Neural cell (in vitro differentiated cells): ENCODE data around the gene ADAM10. TPM values are rescaled to one million over a fixed set of nuclear protein-coding genes. Genes with fewer than 3 reads are reported as not detected.

Source experiments
- H2AFZ ChIP-seq: fragments of 200-600, 300-800 bp; sonication (generic), shearing (Covaris generic); 2 replicates; pipeline ENCODE4 v1.6.0; 2014; ENCODE audit warnings: low read depth, mild to moderate bottlenecking, antibody characterized with exemption, low read length, moderate library complexity
- H3F3A ChIP-seq: fragments of 200-600 bp; shearing (Covaris generic); 2 replicates; pipeline ENCODE4 v1.6.1; 2016; ENCODE audit warnings: mild to moderate bottlenecking, moderate library complexity, mixed read lengths, antibody characterized with exemption, low read length; ENCODE audit not compliant: insufficient read depth, poor library complexity, severe bottlenecking
- H3K27ac ChIP-seq: fragments of 200-600, 300-800 bp; sonication (generic), shearing (Covaris generic); 2 replicates; pipeline ENCODE4 v1.5.1; 2014; ENCODE audit warnings: mild to moderate bottlenecking, low read length, moderate library complexity
- H3K27me3 ChIP-seq: fragments of 300-800, 200-600 bp; sonication (generic), shearing (Covaris generic); 2 replicates; pipeline ENCODE4 v1.6.0; 2014; ENCODE audit warnings: mild to moderate bottlenecking, low read depth, low read length, moderate library complexity; ENCODE audit not compliant: insufficient read depth
- H3K36me3 ChIP-seq: fragments of 300-800, 200-600 bp; sonication (generic), shearing (Covaris generic); 2 replicates; pipeline ENCODE4 v1.5.1; 2014; ENCODE audit warnings: mild to moderate bottlenecking, antibody characterized with exemption, low read length, moderate library complexity; ENCODE audit not compliant: insufficient read depth
- H3K4me2 ChIP-seq: fragments of 300-800, 200-600 bp; sonication (generic), shearing (Covaris generic); 2 replicates; pipeline ENCODE4 v1.6.0; 2014; ENCODE audit warnings: mild to moderate bottlenecking, low read length
- H3K4me3 ChIP-seq: fragments of 300-800, 200-600 bp; sonication (generic), shearing (Covaris generic); 2 replicates; pipeline ENCODE4 v1.5.1; 2014; ENCODE audit warnings: mild to moderate bottlenecking, low read length, moderate library complexity
- H3K79me2 ChIP-seq: fragments of 200-600 bp; shearing (Covaris generic); replicated peaks from 2 replicates; pipeline ENCODE4 v1.6.0; 2014; ENCODE audit warnings: mild to moderate bottlenecking, low read length, moderate library complexity; ENCODE audit not compliant: insufficient read depth
- H3K9ac ChIP-seq: fragments of 300-800, 200-600 bp; sonication (generic), shearing (Covaris generic); 2 replicates; pipeline ENCODE4 v1.6.1; 2016; ENCODE audit warnings: mild to moderate bottlenecking, low read length, mixed read lengths
- H3K9me2 ChIP-seq: fragments of 200-600 bp; shearing (Covaris generic); 2 replicates; pipeline ENCODE4 v1.6.1; 2016; ENCODE audit warnings: mild to moderate bottlenecking, low read length, mixed read lengths; ENCODE audit not compliant: insufficient read depth
- H3K9me3 ChIP-seq: fragments of 200-600, 300-800 bp; sonication (generic), shearing (Covaris generic); 2 replicates; pipeline ENCODE4 v1.6.1; 2016; ENCODE audit warnings: mild to moderate bottlenecking, mixed run types, low read length, moderate library complexity, mixed read lengths
- H4K20me1 ChIP-seq: fragments of 200-600 bp; shearing (Covaris generic); 2 replicates; pipeline ENCODE4 v1.6.1; 2016; ENCODE audit warnings: mild to moderate bottlenecking, mixed run types; ENCODE audit not compliant: insufficient read depth
- EP300 ChIP-seq: fragments of 450-650 bp; conservative IDR thresholded peaks from 2 replicates; pipeline ENCODE4 v1.6.1; 2014; ENCODE audit warnings: antibody characterized with exemption, mild to moderate bottlenecking, moderate library complexity; ENCODE audit not compliant: poor library complexity, severe bottlenecking
- EZH2 ChIP-seq: fragments of 200-600, 300-800 bp; shearing (Covaris generic), sonication (generic); IDR thresholded peaks from 2 replicates; pipeline ENCODE4 v1.6.1; 2014; ENCODE audit warnings: antibody characterized with exemption, low read length, borderline replicate concordance, mild to moderate bottlenecking; ENCODE audit not compliant: insufficient read depth, poor library complexity, severe bottlenecking
- MXI1 ChIP-seq: fragments of 450-650 bp; conservative IDR thresholded peaks from 2 replicates; pipeline ENCODE4 v1.6.1; 2014; ENCODE audit warnings: antibody characterized with exemption, mild to moderate bottlenecking; ENCODE audit not compliant: poor library complexity, severe bottlenecking
- POLR2AphosphoS5 ChIP-seq: IDR thresholded peaks from 2 replicates; pipeline ENCODE4 v1.6.1; 2012
- RAD21 ChIP-seq: fragments of 450-650 bp; conservative IDR thresholded peaks from 2 replicates; pipeline ENCODE4 v1.6.1; 2014; ENCODE audit warnings: antibody characterized with exemption, mild to moderate bottlenecking, moderate library complexity
- SMC3 ChIP-seq: fragments of 450-650 bp; conservative IDR thresholded peaks from 2 replicates; pipeline ENCODE4 v1.6.1; 2014; ENCODE audit warnings: antibody characterized with exemption, mild to moderate bottlenecking, moderate library complexity; ENCODE audit not compliant: poor library complexity
- TAF1 ChIP-seq: IDR thresholded peaks from 2 replicates; pipeline ENCODE4 v1.6.1; 2012; ENCODE audit warnings: low read depth
- polyA plus RNA-seq: library from polyadenylated mRNA; depleted of rRNA; stranded (reverse); fragments of >200 nt; gene quantifications from 2 replicates; pipeline ENCODE4 v1.2.3, GENCODE V29; 2014
- TF ChIP-seq, protein P1 (sequence below): fragments of 450-650 bp; IDR thresholded peaks from 2 replicates; pipeline ENCODE4 v1.5.1; 2014; ENCODE audit warnings: antibody characterized with exemption, mild to moderate bottlenecking, moderate library complexity; ENCODE audit not compliant: poor library complexity, severe bottlenecking
- TF ChIP-seq, protein P2 (sequence below): IDR thresholded peaks from 2 replicates; pipeline ENCODE4 v1.6.1; 2012; ENCODE audit warnings: borderline replicate concordance

The ADAM10 gene
- polyA plus RNA-seq, 1 donor from 2014 or later = 66.3 TPM

DNA sequence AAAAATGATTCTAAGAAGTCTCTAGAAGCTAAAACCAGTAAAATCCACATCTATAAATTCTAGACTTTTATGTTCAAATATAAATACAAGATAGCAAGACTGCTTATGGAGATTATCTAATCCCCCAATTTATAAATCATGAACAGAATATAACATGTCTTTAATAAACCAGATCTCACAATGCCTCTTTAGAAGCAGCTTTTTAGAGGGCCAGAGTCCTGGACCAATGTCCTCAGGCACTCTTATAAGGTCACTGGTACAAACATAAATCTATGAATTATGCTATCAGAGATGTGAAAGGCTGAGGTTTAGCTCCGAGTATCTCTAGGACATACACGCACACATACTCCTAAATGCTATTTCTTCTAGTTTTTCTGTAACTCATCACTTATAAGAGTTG is 78.3 kb downstream of the ADAM10 start:
- H3K9ac ChIP-seq = no peak overlapping the region
- no peaks in the 10 kb centered on the region for H3K9me2 ChIP-seq
- peaks cover 5% of the 10 kb centered on the region for H3K79me2 ChIP-seq
- no peak overlapping the region for H3K27ac ChIP-seq
- TF ChIP-seq EP300 (no peak), EZH2 (no peak), RAD21 (no peak), TAF1 (no peak), MXI1 (no peak), SMC3 (no peak), POLR2AphosphoS5 (no peak)
- TF ChIP-seq, protein P1, sequence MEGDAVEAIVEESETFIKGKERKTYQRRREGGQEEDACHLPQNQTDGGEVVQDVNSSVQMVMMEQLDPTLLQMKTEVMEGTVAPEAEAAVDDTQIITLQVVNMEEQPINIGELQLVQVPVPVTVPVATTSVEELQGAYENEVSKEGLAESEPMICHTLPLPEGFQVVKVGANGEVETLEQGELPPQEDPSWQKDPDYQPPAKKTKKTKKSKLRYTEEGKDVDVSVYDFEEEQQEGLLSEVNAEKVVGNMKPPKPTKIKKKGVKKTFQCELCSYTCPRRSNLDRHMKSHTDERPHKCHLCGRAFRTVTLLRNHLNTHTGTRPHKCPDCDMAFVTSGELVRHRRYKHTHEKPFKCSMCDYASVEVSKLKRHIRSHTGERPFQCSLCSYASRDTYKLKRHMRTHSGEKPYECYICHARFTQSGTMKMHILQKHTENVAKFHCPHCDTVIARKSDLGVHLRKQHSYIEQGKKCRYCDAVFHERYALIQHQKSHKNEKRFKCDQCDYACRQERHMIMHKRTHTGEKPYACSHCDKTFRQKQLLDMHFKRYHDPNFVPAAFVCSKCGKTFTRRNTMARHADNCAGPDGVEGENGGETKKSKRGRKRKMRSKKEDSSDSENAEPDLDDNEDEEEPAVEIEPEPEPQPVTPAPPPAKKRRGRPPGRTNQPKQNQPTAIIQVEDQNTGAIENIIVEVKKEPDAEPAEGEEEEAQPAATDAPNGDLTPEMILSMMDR = no peak
- TF ChIP-seq, protein P2, sequence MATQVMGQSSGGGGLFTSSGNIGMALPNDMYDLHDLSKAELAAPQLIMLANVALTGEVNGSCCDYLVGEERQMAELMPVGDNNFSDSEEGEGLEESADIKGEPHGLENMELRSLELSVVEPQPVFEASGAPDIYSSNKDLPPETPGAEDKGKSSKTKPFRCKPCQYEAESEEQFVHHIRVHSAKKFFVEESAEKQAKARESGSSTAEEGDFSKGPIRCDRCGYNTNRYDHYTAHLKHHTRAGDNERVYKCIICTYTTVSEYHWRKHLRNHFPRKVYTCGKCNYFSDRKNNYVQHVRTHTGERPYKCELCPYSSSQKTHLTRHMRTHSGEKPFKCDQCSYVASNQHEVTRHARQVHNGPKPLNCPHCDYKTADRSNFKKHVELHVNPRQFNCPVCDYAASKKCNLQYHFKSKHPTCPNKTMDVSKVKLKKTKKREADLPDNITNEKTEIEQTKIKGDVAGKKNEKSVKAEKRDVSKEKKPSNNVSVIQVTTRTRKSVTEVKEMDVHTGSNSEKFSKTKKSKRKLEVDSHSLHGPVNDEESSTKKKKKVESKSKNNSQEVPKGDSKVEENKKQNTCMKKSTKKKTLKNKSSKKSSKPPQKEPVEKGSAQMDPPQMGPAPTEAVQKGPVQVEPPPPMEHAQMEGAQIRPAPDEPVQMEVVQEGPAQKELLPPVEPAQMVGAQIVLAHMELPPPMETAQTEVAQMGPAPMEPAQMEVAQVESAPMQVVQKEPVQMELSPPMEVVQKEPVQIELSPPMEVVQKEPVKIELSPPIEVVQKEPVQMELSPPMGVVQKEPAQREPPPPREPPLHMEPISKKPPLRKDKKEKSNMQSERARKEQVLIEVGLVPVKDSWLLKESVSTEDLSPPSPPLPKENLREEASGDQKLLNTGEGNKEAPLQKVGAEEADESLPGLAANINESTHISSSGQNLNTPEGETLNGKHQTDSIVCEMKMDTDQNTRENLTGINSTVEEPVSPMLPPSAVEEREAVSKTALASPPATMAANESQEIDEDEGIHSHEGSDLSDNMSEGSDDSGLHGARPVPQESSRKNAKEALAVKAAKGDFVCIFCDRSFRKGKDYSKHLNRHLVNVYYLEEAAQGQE = no peak
- H3K36me3 ChIP-seq = no peaks in the 10 kb centered on the region
- no peak overlapping the region for H3K4me3 ChIP-seq
- no peak overlapping the region for H2AFZ ChIP-seq
- H3F3A ChIP-seq = no peaks in the 10 kb centered on the region
- no peaks in the 10 kb centered on the region for H4K20me1 ChIP-seq
- H3K9me3 ChIP-seq = no peaks in the 10 kb centered on the region
- no peak overlapping the region for H3K4me2 ChIP-seq
- no peaks in the 10 kb centered on the region for H3K27me3 ChIP-seq

DNA sequence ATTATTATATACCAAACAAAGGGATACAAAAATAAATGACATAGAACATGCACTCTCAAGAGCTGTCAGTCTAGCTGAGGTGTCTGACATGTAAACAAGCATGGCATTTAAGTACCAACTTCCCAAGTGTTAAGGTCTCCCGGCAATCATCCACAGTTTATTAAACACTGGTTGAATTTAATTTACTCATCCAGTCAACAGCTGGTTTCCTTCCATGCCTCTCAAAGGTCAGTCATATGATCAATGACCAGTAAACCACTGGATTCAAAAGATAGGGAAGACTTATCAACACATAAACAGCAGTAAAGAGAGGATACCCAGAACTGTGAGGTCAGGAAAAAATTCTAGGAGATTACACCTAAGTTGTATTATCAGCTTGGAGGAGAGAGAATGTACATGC is 80.4 kb downstream of the ADAM10 start:
- Histone ChIP-seq H3K4me2 (no peak overlapping the region), H3K36me3 (no peaks in the 10 kb centered on the region), H2AFZ (no peak overlapping the region), H3F3A (no peaks in the 10 kb centered on the region), H3K79me2 (no peaks in the 10 kb centered on the region), H4K20me1 (no peaks in the 10 kb centered on the region), H3K4me3 (no peak overlapping the region), H3K27ac (no peak overlapping the region), H3K9ac (no peak overlapping the region), H3K27me3 (no peaks in the 10 kb centered on the region), H3K9me3 (no peaks in the 10 kb centered on the region), H3K9me2 (no peaks in the 10 kb centered on the region)
- TF ChIP-seq EZH2 = no peak
- TF ChIP-seq MXI1 = no peak

DNA sequence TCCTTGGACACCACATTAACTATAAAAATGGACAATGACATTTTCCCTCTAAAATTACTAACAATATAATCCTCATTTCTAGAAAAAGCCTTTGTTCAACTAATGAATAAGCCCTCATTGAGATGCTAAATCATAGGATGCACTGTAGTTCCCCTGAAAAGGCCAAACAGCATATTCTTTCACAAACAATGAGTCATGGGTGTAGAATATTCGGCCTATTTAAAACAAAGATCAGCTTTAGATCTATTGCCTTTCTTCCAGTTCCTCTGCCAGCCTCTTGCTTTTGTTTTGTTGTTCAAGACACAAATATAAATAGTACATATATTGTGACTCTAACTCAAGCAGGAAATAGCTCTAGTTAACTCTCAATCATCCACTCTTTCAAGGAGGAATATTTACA is 82.5 kb downstream of the ADAM10 start:
- H4K20me1 ChIP-seq = no peaks in the 10 kb centered on the region
- TF ChIP-seq EP300 (no peak), TAF1 (no peak), POLR2AphosphoS5 (no peak), SMC3 (no peak), RAD21 (no peak)
- TF ChIP-seq, protein P2 = no peak
- H3K9me3 ChIP-seq = no peaks in the 10 kb centered on the region
- no peaks in the 10 kb centered on the region for H3F3A ChIP-seq
- no peaks in the 10 kb centered on the region for H3K36me3 ChIP-seq
- no peak overlapping the region for H3K4me2 ChIP-seq
- H3K27me3 ChIP-seq = no peaks in the 10 kb centered on the region
- no peak overlapping the region for H2AFZ ChIP-seq
- H3K27ac ChIP-seq = no peak overlapping the region
- no peak overlapping the region for H3K9ac ChIP-seq
- no peaks in the 10 kb centered on the region for H3K79me2 ChIP-seq
- H3K9me2 ChIP-seq = no peaks in the 10 kb centered on the region
- no peak overlapping the region for H3K4me3 ChIP-seq
